H1 (cell line): Measurements from ENCODE around the gene CHST12. TPM values are rescaled to one million over a fixed set of nuclear protein-coding genes. Genes with fewer than 3 reads are reported as not detected.

Experiments
- CHD1 ChIP-seq: IDR thresholded peaks from 2 replicates; pipeline ENCODE4 v1.6.1; 2012; ENCODE audit warnings: low read depth, low read length, improper control_type of control experiment
- KDM4A ChIP-seq: IDR thresholded peaks from one replicate; pipeline ENCODE4 v1.7.1; 2012; ENCODE audit warnings: low read depth, mild to moderate bottlenecking, moderate library complexity, low read length, inconsistent platforms; ENCODE audit not compliant: severe bottlenecking
- SIN3A ChIP-seq, 2 experiments: IDR thresholded peaks in 1 of 2; conservative IDR thresholded peaks in 1 of 2; 2 replicates each; pipeline ENCODE4 v1.6.1; 2011 to 2012; ENCODE audit warnings: low read length in 2 of 2, improper control_type of control experiment in 1 of 2, low read depth in 1 of 2, mild to moderate bottlenecking in 1 of 2
- ZNF274 ChIP-seq: IDR thresholded peaks from 2 replicates; pipeline ENCODE4 v1.7.0; 2012; ENCODE audit warnings: low read length, borderline replicate concordance; ENCODE audit errors: extremely low read depth
- polyA plus RNA-seq, 7 experiments: library from polyadenylated mRNA; depleted of rRNA in 3 of 7; stranded (reverse) in 5 of 7; unstranded in 2 of 7; fragments of >200 nt in 5 of 7; fragments of 200-250 nt in 2 of 7; gene quantifications; 1 replicate in 5 of 7; 2 replicates in 1 of 7; 4 replicates in 1 of 7; pipeline versions ENCODE4 v1.2.1 to v1.2.3, GENCODE V29; 2011 to 2013; ENCODE audit warnings: missing spikeins in 2 of 7, mixed read lengths in 2 of 7
- total RNA-seq: library from RNA; stranded (reverse); fragmentation: NEBNext Ultra II Directional; extraction: Animal tissue kit (Norgen Biotek cat#: 25700); gene quantifications from 2 replicates; pipeline ENCODE4 v1.2.1, GENCODE V29; 2021

The CHST12 gene
- total and polyA plus RNA-seq, 2 of the 8 experiments (the other 6 are each of a cell fraction or from before 2014, with no cell fraction given): 13.4 to 24.1 TPM

DNA sequence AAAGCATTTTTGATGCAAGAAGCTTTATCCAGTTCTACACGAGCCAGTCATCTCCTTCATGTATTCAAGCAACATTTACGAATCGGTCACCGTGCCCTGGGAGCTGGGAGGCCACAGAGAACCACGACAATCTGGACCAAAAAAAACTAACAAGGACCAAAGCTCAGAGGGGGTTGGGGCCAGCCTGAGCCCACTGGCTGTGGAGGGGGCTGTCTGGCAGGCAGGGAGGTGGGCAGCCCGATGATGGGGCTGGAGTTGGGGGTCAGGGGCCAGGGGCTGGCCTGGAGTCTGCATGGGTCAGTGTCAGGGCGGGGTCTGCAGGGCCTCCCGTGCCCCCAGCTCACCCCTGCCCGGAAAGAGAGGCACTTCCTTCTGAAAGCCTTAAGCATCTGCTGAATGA is 85.3 kb downstream of the CHST12 start (continued):
- no peak for TF ChIP-seq SIN3A (conservative IDR thresholded peaks at IDR 0.05 in 1 of 2, IDR thresholded peaks at IDR 0.05 in 1 of 2; ENCODE audit: low read depth in 1 of 2, low read length in 2 of 2)
- TF ChIP-seq CHD1: no peak
- TF ChIP-seq KDM4A: no peak
- TF ChIP-seq ZNF274: no peak
